HG03175 (cell line): ENCODE measurements around the gene TRAPPC4.
"Not testable (repeated sequence)": the region's sequence is repeated elsewhere in the genome, so short reads cannot be mapped to it uniquely, and the experiment has no call there.

Experiments
- ATAC-seq: cut with Tn5 transposase; IDR thresholded peaks from one replicate; pipeline ENCODE4 v1.9.1; 2021; ENCODE audit warnings: mild to moderate bottlenecking, moderate library complexity; ENCODE audit not compliant: unreplicated experiment

TRAPPC4 gene

DNA sequence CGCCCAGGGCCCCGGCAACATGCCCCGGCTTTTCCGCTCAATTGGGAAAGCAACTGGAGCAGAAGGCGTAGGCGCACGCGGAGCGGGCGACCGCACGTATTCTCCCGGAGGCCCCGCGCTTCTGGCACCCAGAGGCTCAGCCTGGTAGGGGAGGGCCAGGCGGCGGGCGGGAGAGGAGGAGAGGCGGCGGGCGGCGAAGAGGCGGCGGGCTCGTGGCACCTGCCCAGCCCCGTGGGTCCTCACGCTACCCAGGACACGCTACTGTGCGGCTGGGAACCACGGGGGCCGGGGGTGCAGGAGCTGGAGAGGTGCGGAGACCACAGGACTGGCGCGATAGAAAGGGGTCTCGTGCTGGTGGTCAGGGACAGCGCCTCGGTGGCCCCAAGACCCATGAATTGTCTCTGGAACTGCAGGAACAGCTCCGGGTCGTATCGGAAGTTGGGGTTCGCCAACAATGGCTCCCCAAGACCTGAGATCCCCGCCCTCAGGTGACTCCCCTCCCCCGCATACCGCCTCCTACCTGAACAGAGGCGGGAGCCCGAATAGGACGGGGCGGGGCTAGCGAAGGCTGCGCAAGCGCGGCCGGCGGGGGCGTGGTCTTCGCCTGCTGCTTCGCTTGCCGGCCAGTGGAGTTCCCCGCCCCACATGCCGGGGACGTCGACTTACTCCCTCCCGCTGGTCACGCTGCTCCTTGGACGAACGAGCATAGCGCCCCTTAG is 11.9 kb downstream of the TRAPPC4 start, which contains the start of gene SLC37A4:
Gene SLC37A4 (minus strand): TSS at position 549 of the 719 bp plus-strand sequence.
- peak; percentile 91 for ATAC-seq

DNA sequence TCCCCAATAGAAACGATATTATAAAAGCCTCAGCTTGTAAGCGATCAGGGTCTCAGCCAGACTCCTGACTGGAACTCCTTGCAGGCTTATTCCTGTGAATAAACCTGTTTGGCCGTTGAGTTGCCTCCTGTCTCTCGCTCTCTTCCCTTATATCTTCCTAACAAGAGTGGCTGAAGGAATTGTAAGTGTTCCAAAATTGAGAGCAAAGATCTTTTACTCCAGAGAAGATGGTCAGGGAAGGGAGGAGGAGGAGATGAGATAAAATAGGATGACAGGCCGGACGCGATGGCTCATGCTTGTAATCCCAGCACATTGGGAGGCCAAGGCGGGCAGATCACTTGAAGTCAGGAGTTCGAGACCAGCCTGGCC is 13.3 kb downstream of the TRAPPC4 start:
- ATAC-seq, result no peak

DNA sequence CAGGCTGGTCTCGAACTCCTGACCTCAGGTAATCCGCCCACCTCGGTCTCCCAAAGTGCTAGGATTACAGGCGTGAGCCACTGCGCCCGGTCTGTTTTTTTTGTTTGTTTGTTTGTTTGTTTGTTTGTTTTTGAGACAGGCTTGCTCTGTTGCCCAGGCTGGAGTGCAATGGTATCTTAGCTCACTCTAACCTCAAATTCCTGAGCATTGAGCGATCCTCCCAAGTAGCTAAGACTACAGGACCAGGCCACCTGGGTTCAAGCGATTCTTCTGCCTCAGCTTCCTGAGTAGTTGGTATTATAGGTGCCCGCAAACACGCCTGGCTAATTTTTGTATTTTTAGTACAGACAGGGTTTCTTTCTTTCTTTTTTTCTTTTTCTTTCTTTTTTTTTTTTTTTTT is 14.9 kb downstream of the TRAPPC4 start:
- ATAC-seq, result not testable (repeated sequence)

DNA sequence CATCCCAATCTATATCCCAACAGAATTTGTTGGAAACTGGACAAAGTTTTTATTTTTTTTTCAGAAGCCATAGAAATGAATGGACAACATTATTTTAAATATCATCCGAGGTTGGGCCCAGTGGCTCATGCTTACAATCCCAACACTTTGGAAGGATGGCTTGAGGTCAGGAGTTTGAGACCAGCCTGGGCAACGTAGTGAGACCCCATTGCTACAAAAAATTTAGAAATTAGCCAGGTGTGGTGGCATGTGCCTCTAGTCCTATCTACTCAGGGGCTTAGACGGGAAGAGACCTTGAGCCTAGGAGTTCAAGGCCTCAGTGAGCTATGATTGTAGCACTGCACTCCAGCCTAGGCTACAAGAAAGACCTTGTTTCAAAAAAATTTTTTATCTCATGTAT is 16.2 kb downstream of the TRAPPC4 start:
- no peak for ATAC-seq

DNA sequence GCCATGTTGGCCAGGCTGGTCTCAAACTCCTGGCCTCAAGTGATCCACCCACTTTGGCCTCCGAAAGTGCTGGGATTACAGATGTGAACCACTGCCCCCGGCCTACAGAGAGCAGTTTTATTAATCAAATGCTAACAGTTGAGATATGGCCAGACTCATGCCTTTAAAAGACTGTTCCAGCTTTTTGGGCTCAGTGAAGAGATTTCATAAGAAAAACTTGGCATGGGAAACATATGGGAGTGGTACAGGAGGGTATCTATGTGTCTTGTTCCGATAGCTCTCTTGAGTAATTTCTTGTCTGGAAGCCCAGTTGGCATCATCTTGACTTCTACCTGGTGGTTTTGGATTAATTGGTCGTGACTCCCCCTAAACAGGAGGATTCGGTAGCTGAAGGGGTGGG is 20.3 kb downstream of the TRAPPC4 start:
- no peak for ATAC-seq

DNA sequence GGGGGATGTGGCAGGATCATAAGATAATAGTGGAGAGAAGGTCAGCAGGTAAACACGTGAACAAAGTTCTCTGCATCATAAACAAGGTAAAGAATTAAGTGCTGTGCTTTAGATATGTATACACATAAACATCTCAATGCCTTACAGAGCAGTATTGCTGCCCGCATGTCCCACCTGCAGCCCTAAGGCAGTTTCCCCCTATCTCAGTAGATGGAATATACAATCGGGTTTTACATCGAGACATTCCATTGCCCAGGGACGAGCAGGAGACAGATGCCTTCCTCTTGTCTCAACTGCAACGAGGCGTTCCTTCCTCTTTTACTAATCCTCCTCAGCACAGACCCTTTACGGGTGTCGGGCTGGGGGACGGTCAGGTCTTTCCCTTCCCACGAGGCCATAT is 20.9 kb downstream of the TRAPPC4 start:
- ATAC-seq, result not testable (repeated sequence)

DNA sequence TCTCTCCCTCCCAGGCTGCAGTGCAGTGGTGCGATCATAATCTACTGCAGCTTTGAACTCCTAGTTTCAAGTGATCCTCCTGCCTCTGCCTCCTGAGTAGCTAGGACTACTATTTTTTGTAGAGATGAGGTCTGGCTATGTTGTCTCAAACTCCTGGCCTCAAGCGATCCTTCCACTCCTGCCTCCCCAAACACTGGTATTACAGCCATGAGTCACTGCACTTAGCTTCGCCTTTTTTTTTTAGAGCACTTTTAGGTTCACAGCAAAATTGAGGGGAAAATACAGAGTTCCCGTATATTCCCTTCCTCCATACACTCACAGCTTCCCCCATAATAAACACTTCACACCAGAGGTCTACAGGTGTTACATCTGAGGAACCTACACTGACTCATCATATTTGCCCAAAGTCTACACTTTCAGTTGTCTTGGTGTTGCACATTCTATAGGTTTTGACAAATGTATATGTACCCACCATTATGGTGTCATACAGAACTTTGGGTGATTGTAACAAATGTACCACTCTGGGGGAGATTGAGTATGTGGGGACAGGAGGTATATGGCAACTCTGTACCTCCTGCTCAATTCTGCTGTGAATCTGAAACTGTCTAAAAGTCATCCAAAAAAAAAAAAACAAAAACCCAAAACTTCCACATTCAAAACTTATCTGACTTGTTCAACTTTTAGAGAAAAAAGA is 23.4 kb downstream of the TRAPPC4 start:
- ATAC-seq, result no peak

DNA sequence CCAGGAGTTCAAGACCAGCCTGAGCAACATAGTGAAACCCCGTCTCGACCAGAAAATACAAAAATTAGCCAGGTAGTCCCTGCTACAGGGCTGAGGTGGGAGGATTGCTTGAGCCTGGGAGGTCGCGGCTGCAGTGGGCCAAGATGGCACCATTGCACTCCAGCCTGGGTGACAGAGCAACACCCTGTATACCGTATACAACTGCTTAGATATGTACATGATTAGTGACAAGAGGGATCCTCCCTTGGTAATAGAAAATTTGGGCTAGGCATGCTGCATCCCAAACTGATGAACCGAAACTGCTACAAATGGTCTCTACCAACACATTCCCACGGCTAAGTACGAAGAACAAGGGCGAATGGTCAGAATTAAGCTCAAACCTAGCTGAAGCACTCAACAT is 24.4 kb downstream of the TRAPPC4 start:
- ATAC-seq, result no peak

DNA sequence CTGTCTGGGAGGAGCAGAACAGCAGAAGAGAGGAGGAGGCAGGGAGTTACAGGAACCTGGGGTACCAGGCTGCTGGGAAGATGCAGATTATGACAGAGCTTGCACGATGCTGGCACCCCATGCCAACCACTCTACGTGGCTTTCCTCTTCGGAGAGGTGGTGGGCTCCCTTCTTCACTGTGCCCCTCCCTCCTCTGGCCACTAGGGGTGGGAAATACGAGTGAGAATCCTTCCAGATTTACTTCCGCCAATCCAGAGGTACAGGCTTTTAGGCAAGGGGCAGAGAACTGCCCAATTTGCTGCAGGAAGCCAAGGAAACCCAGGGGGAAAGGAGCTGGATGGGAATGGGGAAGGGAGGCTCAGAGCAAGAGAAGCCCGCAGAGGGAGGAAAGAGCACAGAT is 26.1 kb downstream of the TRAPPC4 start:
- ATAC-seq, result no peak

DNA sequence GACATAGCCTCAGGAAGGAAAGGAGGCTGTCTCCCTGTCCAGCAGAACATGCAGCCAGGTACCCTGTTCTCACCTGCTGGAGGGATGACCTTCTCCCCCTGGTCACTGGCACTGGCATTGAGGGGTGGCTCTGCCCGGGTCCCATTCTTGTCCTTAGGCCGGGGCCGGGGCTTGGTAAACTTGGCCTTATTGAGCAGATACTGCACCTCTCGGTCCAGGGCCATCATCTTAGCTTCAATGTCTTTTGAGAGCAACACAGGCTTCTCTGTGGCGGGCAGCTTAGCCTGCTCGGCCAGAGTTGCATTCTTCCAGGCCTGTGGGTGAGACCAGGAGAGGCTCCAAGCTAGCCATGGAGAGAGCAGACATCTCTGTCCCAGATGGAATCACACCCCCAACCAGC is 27.9 kb downstream of the TRAPPC4 start:
- no peak for ATAC-seq

DNA sequence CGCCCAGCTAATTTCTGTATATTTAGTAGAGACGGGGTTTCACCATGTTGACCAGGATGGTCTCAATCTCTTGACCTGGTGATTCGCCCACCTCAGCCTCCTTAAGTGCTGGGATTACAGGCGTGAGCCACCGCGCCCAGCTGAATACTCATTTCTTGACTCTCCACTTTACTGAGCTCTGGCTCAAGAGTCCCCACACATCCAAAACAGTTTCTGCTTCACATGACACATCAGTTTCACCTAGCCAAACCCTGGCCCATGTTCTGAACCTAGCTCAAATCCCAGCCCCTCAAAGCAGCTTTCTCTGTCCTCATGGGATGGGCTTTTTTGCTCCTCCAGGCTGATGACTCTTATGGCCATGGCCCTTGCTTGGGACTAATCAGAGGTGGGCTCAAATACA is 28.6 kb downstream of the TRAPPC4 start:
- no peak for ATAC-seq

DNA sequence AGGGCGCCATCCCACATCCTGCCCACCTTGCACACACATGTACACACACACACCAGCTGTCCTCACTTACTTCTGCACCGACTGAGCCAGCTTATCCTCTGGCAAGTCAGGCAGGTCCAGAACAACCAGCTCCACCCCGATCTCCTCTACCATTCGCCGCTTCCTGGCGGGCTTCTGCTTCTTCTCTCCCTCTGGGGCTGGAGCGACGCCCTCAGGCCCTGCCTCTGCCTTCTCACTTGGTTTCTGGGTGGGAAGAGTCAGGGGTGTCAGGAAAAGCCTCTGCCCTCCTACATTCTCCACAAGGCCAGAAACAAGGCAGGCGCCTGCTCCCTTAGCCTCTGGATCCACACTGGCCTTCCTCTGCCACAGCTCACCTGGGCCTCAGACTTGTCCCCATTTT is 30.1 kb downstream of the TRAPPC4 start:
- no peak for ATAC-seq

DNA sequence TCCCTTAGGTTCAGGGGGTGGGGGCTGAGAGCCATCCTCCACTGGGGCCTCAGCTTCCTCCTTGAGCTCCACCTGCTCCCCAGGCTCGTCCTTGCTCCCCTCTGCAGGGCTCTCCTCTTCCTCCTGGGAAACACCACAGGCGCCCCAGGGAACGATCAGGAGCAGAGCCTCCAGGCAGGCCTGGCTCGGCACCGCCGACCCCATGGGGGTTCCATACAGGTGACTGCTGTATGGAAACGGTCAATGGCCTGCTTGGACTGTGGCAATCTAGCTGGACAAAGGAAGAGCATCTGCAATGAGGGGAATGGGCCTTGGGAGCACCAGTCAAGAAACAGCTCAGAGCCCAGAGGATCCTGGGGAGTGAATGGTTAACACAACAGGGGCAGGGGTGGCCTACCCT is 30.5 kb downstream of the TRAPPC4 start:
- no peak for ATAC-seq

DNA sequence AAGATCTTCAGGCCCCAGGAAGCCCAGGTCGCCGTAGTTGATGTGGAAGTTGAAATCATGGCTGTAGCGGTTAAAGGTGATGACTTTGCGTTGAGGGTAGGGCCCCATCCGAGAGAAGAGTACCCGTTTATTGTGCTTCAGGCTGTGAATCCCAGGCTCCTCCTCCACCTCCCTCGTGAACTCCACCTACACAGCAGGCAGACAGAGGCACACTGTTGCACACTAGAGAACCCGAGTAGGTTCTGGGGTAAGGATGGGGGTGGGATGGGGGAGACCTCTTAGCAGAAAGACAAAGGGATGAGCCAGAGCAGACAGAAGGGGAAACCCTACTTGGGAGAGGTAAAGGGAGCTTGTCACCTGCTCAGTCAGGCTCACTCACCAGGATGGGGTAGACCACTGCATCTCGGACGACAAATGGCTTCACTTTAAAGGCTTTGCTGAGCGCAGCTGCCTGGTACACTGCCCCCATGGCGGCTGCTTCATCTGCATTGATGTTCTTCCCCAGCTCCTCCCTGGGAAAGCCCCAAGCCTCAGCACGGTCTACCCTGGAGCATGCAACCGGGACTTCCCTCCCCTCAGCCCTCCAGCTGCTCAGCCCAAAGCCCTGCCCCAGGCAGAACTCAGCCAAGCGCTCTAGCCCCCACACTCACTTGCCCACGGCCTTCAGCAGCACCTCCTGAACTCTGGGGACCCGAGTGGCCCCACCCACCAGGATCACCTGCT is 33.0 kb downstream of the TRAPPC4 start:
- no peak for ATAC-seq

DNA sequence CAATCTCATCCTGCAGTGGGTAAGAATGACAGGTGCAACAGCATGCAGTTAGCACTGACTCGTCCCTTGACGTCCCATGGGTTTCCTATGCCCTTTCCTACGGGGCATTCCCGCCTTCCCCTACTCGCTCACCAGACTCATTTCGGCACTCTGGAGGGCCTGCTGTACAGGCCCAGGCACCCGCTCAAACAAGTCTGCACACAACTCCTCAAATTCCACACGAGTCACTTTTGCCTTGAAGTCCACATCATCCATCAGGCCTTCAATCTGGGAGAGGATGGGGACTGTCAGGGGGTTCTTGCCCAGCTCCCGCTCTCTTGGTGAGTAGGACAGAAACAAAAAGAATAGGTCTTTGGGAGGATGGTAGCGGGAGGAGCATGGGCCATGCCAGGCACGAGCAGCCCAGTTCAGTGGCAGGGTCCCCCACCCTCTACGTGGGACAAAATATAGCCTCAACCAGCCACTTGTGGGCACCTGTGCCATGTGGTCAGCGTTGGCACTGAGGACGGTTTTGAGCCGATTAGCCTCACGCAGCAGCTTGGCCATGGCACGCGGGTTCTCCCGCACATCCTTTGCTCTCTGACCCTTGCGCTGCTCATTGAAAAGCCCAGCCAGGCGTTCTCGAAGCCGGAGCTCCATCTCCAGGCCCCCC is 33.7 kb downstream of the TRAPPC4 start:
- ATAC-seq, result no peak

DNA sequence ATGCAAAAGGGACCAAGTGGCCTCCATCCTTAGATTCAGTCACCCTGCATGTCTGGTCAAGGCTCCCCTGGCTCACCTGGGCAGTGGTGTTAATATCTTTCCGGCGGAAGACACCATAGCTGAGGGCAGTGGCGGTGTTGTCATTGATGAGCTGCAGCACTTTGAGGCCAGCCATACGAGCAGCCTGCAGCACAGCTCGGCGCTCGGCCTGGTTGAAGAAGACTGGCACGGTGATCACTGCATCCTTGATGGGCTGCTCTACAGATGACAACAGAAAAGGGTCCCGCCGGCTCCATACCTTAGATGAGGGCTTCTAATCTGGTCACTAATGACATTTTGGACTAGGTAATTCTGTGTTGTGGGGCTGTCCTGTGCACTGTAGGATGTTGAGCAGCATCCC is 35.9 kb downstream of the TRAPPC4 start:
- ATAC-seq, result no peak

DNA sequence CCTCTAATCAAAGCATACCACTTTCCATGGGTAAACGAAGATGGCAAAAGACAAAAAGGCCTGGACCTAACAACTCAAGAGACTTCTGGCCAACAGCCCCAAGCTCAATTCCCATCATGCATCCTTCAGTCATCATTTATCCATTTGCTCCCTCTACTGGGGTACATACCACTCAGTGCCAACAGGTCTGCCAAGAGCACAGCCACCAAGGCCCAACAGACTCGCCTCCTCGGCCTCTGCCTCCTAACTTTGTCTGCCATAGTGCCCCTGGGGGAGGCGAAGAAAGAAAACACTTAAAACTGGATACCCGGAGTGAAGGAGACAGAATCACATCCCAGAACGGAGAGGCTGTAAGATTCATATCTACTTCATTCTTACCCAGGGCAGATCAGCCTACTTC is 37.3 kb downstream of the TRAPPC4 start:
- no peak for ATAC-seq

DNA sequence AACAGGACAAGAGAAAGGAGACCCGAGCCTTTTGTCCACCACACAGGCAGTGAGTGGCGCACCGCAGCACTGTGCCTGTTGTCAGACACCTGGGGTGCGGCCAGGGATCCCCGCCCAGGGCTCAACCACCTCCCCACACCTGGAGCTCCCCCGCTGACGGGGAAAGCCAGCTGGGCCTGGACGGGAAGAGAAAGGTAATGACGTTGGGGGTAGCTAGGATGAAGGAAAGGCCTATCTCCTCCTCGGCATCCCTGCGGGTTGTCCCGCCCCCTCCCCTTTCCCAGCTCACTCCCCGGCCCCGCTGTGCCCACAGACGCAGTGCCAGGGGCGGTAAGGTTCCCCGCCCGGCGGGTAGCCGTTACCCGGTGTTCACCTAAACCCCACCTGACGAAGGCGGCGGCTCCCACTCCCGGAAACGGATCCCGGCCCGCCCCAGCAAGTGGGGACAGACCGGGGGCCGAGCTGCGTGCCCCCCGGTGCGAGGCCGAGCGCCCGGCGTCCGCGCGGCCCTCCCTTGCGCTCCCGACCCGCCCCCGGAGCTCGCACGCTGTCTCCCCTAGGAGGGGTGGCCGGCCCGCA is 37.9 kb downstream of the TRAPPC4 start:
- ATAC-seq, result peak; percentile 15

DNA sequence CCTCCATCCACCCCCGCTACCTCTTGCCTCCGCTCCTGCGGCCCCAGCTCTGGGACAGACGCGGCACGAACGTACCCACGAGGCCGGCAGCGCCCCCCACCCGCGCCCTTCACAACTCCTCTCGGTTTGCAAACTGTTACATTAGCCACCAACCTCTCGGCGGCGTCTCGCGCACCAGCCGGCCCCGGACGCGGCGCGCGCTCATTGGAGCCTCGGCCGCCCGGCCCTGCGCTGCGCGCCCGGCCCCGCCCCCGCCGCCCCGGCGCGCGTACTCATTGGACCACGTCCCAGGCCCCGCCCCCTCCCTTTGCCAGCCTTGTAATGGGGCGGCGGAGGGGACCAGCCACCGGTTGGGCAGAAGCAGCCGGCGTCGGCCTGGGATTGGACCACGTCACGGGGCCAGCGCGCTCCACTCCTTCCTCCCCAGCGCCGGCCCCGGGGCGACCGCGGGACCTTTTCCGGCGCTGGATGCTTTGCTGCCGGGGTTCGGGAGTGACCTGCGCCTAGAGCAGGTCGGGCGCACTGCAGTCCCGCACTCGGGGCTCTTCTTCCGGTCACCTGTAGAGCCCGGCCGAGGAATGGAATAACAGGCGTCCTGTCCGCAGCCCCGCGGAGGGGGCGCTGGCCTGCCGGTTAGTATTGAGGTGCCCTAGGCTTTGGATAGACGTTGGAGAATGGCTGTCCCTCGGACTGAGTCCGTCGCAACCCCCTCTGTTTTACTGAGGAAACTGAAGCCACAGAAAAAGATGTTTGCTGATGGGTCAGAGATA is 38.6 kb downstream of the TRAPPC4 start, which contains the start of gene HYOU1:
Gene HYOU1 (minus strand): TSS at position 206 of the 770 bp plus-strand sequence. CDS start 1,045 bp downstream, outside the sequence.
- peak; percentile 89 for ATAC-seq

DNA sequence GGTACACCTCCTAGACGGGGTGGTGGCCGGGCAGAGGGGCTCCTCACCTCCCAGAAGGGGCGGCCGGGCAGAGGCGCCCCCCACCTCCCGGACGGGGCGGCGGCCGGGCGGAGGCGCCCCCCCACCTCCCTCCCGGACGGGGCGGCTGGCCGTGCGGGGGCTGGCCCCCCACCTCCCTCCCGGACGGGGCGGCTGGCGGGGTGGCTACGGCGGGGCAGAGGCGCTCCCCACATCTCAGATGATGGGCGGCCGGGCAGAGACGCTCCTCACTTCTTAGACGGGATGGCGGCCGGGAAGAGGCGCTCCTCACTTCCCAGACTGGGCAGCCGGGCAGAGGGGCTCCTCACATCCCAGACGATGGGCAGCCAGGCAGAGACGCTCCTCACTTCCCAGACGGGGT is 40.6 kb downstream of the TRAPPC4 start:
- ATAC-seq, result not testable (repeated sequence)
